ENCODE measurements around the gene TCF4. TPM values are rescaled to one million over a fixed set of nuclear protein-coding genes. Genes with fewer than 3 reads are reported as not detected.

Gene TCF4
- total and polyA plus RNA-seq, 8 donors, result 5.1 to 187 (median 39.9) TPM

DNA sequence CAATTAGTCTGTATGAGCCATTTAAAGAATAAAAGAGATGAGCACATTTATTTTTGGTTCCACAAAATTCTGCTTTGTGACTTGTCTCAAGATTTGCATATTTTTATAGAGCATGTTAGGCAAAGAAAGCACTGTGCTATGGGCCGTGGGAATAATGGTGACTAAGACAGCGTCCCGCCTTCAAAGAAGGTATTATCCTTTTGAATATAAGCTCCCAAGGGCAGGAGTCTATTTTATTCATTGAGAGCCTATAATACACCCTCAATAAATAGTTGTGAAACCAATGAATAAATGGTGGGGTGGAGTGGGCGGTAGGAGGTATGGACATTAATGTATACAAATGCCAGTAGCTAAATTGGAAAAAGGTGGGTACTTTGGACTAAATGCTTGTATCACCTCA lies 20.5 kb upstream of the TCF4 start:
- TF ChIP-seq, protein P1, sequence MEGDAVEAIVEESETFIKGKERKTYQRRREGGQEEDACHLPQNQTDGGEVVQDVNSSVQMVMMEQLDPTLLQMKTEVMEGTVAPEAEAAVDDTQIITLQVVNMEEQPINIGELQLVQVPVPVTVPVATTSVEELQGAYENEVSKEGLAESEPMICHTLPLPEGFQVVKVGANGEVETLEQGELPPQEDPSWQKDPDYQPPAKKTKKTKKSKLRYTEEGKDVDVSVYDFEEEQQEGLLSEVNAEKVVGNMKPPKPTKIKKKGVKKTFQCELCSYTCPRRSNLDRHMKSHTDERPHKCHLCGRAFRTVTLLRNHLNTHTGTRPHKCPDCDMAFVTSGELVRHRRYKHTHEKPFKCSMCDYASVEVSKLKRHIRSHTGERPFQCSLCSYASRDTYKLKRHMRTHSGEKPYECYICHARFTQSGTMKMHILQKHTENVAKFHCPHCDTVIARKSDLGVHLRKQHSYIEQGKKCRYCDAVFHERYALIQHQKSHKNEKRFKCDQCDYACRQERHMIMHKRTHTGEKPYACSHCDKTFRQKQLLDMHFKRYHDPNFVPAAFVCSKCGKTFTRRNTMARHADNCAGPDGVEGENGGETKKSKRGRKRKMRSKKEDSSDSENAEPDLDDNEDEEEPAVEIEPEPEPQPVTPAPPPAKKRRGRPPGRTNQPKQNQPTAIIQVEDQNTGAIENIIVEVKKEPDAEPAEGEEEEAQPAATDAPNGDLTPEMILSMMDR (IDR thresholded peaks at IDR 0.05), result no peak
- WGBS, 5 donors, result 89 to 96% (median 91%) methylated on average over 4 of the region's 4 CpGs

DNA sequence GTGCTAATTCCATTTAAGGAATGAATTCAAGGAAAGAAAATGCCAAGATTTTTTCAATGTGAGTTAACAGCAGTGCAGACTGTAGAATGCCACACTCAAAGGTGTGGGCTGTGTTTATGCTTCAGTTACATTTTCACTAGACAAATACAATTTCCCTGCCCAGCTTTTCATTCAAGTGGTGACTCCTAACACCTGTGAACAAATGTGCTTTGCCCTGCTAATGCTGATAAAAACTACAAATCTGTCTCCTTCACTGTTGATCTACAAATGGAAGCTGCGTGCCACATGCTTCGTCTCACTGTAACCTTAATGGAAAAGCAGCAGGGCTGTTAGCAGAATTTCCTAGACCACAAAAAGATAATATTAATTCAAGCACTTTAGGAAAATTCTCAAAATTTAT lies 19.8 kb upstream of the TCF4 start:
- Histone ChIP-seq H3K27me3 (no peaks in the 10 kb centered on the region), H3K27ac (no peak overlapping the region), H3K4me1 (no peaks in the 10 kb centered on the region), H3K9me3 (no peaks in the 10 kb centered on the region), H3K36me3 (no peaks in the 10 kb centered on the region), H3K4me3 (no peak overlapping the region)
- peak in 1 of 2 donors; percentile 54 for DNase-seq
- TF ChIP-seq POLR2A (IDR thresholded peaks at IDR 0.05), result no peak
- TF ChIP-seq POLR2AphosphoS5 (IDR thresholded peaks at IDR 0.05), result no peak
- no peak for TF ChIP-seq EP300 (IDR thresholded peaks at IDR 0.05)
- TF ChIP-seq, protein P1 (IDR thresholded peaks at IDR 0.05), result no peak
- 20 to 61% (median 45%) methylated on average over 2 of the region's 2 CpGs for WGBS, 5 donors
- intact Hi-C loops (cut with DNase I; ENCODE audit: low total_unique reads), result no loop called here

More for the DNA sequence above, 20.5 kb upstream of the TCF4 start:
- DNase-seq, result no peak
- H3K9me3 ChIP-seq, result no peaks in the 10 kb centered on the region
- no peak overlapping the region for H3K27ac ChIP-seq
- no peaks in the 10 kb centered on the region for H3K4me1 ChIP-seq
- no peaks in the 10 kb centered on the region for H3K36me3 ChIP-seq
- intact Hi-C loops (cut with DNase I; ENCODE audit: low total_unique reads), result no loop called here
- no peaks in the 10 kb centered on the region for H3K27me3 ChIP-seq
- no peak overlapping the region for H3K4me3 ChIP-seq

DNA sequence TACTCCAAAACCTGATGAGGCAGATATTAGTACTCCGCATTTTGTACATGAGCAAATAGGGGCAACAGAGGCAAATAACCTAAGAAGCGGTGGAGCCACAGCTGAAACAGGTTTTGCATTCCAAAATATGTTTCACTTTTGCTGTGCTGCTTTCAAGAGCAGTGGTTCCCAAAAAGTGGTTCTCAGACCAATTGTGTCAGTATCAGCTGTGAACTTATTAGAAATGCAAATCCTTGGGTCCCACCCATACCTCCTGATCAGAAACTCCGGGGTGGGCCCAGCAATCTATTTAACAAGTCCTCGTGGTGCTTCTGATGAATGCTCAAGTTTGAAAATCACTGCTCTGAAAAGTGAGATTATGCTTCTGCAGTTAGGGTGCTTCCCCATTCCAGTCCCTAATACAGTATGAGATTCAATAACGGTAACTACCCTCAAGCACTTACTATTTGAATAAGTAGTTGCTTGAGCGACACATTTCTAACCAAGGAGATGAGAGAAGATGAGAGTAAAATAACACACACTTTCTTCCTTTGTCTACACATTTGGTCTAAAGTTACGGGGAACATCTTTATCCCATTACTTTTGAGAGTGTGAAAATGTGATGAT lies 17.8 kb upstream of the TCF4 start:
- Histone ChIP-seq H3K9me3 (no peaks in the 10 kb centered on the region), H3K27me3 (no peaks in the 10 kb centered on the region), H3K36me3 (no peaks in the 10 kb centered on the region), H3K4me1 (no peaks in the 10 kb centered on the region), H3K4me3 (no peak overlapping the region), H3K27ac (no peak overlapping the region)
- TF ChIP-seq POLR2AphosphoS5 (IDR thresholded peaks at IDR 0.05) (no peak), POLR2A (IDR thresholded peaks at IDR 0.05) (no peak), EP300 (IDR thresholded peaks at IDR 0.05) (no peak)
- TF ChIP-seq, protein P1 (IDR thresholded peaks at IDR 0.05), result no peak
- intact Hi-C loops (cut with DNase I; ENCODE audit: low total_unique reads), result no loop called here
- DNase-seq, result no peak
- 73 to 85% (median 80%) methylated on average over 7 of the region's 7 CpGs for WGBS, 5 donors

DNA sequence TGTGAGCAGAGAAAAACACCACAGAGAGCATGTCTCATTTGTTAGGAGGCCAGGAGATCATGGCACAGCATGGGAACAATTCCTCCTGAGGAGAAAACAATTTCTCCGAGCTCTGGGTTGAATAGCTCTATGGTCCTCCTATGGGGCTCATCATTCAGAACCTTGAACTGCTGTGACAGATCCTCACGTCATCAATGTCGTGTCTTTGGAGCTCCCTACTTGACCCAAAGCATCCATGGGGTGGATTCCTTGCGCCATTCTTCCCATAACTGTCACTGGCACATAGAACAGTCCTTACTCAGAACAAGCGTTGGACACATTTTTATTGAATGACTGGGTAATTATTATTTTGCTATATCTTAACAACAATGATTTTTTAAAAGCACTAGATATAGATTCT lies 15.8 kb upstream of the TCF4 start:
- H3K9me3 ChIP-seq, result no peaks in the 10 kb centered on the region
- no peak for TF ChIP-seq POLR2AphosphoS5 (IDR thresholded peaks at IDR 0.05)
- TF ChIP-seq, protein P1 (IDR thresholded peaks at IDR 0.05), result no peak
- TF ChIP-seq EP300 (IDR thresholded peaks at IDR 0.05), result no peak
- TF ChIP-seq POLR2A (IDR thresholded peaks at IDR 0.05), result no peak
- H3K27ac ChIP-seq, result no peak overlapping the region
- no peak for DNase-seq
- no peaks in the 10 kb centered on the region for H3K36me3 ChIP-seq
- H3K4me1 ChIP-seq, result no peaks in the 10 kb centered on the region
- H3K27me3 ChIP-seq, result no peaks in the 10 kb centered on the region
- intact Hi-C loops (cut with DNase I; ENCODE audit: low total_unique reads), result no loop called here
- 81 to 94% (median 89%) methylated on average over 5 of the region's 5 CpGs for WGBS, 5 donors
- H3K4me3 ChIP-seq, result no peak overlapping the region

Data from stomach (tissue), 9 donors.